Stimulated activated CD8-positive, alpha-beta memory T cell treated with anti-CD3 and anti-CD28 coated beads, Interleukin-4, amount 100 ng/mL, for 1 hour (primary cell): Measurements from ENCODE around the gene HTATIP2.
"Not testable (repeated sequence)": the region's sequence is repeated elsewhere in the genome, so short reads cannot be mapped to it uniquely, and the experiment has no call there.

Source experiments
- DNase-seq, 2 donors: peaks; one replicate each; pipeline ENCODE4 v3.0.0-alpha.2; 2020; ENCODE audit warnings: low read depth in 2 of 2, low spot score in 1 of 2

The HTATIP2 gene

DNA sequence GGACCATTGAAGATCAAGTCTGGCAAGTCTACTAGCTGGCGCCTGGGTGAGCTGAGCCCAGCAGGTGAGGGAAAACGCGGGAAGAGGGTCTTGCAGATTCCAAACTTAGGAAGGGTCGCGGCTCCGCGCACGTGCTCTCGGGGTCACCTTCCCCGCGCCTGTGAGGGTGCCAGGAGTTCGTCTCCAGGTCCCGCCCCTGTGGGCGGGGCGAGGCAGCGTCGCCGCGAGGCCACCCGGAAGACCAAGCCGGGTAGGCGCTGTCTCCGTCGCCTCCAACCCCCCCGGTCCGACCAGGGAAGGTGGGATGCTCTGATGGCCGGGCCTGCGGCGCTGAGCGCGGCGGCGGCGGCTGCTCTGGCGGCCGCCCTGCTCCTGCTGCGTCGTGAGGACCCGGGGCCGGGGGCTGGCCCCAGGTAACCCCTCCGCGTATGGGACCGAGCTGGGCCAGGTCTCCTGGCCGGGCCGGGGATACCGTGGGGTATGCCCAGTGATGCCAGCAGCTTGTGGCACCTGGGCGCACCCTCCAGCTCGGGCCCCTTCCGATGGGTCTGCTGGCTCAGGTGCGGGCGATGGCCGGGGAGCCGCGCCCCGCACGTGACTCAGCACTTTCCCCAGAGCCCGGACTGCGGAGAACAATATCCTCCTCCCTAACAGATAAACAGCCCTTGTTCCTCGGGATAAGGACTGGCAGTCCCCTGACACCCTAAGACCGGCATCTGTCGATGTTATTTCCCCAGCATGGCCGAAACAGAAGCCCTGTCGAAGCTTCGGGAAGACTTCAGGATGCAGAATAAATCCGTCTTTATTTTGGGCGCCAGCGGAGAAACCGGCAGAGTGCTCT lies at the start of gene HTATIP2:
Gene HTATIP2 (plus strand): TSS at position 215 of the 841 bp plus-strand sequence. CDS start 524 bp downstream, at position 739.
- DNase-seq, result peak; percentile 39 to 46

DNA sequence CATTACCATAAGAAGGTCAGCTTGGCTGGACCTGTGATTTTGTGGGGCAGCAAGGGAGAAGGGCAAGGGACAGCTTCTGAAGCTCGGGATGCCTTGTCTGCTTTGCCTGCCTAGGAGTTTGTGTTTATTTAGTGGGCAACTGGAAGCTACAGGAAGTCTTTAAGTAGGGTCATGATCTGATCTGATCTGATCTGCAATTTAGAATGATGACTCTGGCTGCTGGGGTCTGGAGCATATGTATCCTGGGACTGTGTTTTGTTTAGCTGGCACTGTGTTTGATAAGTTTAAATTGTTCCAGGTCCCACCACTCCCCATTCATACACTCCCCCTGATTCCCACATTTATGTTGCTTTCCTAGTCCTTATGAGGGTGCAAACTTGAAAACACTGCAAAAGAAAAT lies 47.7 kb upstream of the HTATIP2 start:
- no peak for DNase-seq

- no peak for DNase-seq
Measured at GRCh38 chr11:20321177-20321576, 42.3 kb upstream of the HTATIP2 start.

DNA sequence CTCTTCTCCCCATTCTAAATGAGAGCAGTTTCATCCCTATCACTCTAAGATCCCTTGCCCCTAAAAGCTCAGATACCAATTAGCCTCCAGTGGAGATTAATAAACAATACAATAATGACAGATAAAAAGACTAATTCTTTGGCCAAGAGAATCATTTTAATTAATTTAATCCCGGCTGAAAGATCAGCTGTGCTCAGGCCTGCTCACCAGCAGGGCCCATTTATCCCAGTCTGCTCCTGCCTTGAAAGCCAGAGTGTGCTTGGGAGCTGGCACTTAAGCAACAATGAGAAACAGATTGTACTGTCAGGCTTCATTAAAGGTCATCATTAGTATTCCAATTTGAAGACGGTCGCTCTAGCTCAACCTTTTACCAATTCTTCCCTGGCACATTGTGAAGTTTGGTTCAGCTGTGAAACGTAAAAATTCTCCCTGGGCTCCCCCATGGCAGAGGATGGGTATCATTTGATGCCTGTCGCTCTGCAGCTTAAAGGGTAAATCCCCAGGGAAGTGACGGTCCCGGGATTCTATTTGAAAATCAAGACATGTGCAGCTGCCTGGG lies 36.1 kb upstream of the HTATIP2 start:
- DNase-seq, result no peak

DNA sequence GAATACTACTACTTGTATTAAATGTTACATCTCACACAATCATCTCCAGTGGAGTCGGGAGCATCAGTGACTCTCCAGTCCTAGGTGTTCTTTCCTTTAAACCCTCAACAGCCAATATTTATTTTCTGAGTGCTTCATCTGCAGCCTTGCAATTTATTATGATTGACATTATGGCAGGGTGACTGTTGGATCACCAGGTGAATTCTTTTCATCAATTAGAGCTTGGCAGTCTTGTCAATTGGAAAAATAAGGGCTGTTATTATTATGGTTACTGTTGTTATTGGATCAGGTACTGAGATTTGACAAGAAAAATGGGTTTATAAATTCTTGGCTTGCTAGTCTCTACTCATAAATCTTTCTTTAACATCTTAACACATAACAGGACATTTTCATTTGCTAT lies 27.5 kb upstream of the HTATIP2 start:
- no peak for DNase-seq

DNA sequence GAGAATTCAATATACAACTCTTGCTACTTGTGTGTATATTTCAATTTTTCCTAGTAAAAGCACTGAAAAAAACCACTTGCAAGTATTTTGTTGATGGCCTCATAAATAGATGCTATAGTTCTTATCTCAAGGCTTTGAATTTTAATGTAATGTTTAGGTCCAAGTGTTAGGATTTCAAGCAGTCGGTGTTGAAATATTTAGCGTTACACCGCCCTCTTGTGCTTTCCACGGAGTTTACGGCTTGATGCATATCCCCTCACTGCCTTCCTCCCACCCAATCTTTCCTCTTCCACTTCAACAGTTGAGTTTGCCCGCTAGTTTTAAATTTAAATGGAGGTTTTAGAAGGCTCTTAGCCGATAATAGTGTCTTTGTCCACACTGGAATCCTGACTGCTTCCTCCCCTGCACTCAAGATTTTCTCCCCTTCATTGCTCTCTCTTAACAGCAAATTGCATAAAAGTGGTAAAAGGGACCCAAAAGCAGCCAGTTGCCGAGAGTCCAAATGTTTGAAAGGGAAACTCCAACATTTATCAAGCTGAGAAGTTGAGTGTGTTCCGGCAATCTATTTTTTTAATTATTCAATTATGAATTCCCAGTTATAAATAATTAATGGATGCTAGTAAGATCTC lies 25.9 kb upstream of the HTATIP2 start:
- no peak for DNase-seq

DNA sequence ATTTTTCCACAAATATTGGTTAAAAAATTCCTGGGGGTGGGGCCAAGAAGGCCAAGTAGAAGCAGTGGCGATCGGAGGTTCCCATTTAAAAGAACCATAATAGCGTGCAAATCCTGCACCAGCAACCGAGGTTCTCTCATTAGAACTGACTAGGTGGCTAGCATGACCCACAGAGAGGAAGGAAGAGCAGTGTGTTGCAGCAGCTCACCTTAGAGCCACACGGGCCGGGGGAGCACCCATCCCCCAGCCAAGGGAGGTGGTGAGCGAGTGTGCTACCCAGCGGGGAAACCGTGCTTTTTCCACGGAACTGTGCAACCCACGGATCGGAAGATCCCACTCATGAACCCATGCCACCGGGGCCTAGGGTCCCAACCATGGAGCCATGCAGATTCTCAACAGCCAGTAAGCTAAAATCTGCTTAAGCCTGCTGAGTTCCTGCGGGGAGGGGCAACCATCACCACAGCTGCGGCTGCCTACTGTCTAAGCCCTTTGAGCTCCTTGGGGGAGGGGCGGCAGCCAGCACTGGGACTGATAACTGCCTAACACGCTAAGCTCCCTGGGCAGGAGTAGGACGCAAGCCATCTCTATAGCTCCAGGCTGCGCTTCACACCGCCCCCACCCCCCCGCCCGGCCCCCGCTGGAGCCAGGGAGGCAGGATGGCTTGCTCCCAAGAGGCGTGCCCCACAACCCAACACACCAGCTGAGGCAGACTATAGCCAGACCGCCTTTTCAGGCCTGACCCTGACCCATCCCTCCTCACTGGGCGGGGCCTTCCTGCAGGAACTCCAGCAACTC lies 21.0 kb upstream of the HTATIP2 start:
- no peak for DNase-seq

- DNase-seq, result no peak
Measured at GRCh38 chr11:20351136-20351535, 12.4 kb upstream of the HTATIP2 start.

DNA sequence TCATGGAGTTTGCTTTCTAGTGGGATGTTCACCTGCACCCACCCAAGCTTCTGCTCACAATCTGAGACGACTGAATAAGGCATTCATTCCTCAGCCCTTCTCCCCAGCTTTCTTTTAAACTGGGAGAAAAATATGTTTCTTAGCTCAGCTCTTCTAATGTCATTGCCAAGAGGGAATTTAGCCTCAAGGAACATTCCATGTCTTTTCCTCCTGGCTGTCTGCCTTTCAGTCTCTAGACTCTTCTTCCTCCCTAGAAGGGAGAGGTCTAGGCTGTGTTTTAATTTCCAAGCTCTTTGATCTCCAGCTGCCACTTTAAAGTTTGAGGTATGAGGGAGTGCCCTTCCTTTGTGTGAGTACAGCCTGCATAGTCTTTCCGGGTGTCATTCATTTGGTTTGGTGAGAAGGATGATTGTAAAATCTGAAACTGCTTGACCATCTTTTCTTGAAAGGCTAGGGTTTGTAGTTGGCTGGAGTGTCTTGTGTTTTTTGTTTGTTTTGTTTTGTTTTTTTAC lies 11.7 kb upstream of the HTATIP2 start:
- DNase-seq, result no peak

- no peak for DNase-seq
Measured at GRCh38 chr11:20353829-20354434, 9.6 kb upstream of the HTATIP2 start.

- DNase-seq, result no peak
Measured at GRCh38 chr11:20355221-20356219, 8.0 kb upstream of the HTATIP2 start.

DNA sequence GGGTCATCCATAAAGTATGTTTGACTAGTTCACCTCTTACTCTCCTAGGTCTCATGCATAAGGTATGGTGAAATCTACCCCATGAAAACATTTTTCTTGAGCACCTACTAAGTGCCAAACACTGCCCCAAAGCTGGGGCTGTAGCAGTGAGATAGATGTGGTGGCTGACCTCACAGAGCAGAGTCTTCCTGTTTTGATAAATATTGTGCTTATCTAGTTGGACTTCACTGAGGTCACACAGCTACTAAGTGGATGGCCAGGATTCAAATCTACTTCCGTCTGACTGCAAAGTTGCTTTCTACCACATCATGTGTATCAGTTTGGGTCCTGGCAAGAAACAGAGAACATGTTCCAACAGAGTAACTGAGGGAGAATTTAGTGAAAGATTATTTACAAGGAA lies 6.4 kb upstream of the HTATIP2 start:
- DNase-seq, result no peak

DNA sequence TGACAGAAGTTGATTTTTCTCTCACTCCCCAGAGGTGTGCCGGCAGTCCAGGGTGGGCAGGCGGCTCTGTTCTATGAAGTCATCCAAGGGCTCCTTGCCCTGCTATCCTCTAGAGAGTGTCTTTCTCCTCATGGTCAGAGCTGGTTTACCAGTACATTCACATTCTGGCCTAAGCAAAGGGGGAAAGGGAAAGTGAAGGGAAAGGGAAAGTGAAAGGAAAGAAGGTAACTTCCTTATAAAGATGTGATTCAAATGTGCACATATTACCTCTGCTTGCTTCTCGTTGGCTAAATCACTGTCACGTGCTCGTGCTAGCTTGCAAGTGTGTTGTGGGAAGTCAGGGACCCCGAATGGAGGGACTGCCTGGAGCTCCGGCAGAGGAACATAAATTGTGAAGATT lies 2.9 kb upstream of the HTATIP2 start:
- DNase-seq, result no peak

DNA sequence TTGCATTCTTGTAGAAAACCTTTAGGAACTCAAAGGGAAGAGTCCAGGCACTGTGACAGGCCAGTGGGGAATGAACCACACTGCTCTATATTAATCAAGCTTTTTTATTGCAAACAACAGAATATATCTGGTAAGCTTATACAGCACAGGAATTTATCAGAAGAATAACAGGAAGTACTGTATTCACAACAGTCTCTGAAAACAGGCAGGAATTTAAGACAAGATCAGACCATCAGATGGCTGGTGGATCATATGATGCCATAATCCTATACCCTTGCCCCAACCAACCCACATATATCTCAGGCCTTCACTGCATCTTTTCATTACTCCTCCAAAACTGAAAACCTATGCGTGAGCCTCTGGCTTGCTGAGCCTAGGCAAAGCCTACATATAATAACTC lies 1.0 kb upstream of the HTATIP2 start:
- no peak for DNase-seq

GRCh38 chr11:20363149-20363499 lies 390 bp upstream of the HTATIP2 start:
- no peak for DNase-seq

DNA sequence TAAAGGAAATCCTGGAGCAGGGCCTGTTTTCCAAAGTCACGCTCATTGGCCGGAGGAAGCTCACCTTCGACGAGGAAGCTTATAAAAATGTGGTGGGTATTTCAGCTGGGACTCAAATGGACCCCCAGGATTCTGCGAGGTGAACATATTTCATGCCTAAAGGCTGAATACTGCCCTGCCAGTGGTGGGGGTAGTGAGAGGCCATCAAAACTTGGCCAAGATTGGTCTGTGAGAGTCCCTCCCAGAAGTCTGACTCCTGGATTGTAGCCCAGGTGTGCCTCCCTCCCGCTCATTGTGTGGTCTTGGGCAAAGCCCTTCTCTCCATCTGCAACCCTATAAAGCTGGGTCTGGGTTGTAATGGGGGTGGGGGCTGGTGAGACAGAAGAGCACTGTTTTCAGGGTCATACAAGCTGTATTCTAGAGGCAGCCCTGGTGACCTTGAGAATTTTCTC lies 853 bp downstream of the HTATIP2 start:
- no peak for DNase-seq

GRCh38 chr11:20365465-20365864 lies 2.0 kb downstream of the HTATIP2 start:
- DNase-seq, result not testable (repeated sequence)

GRCh38 chr11:20367313-20367948 lies 3.9 kb downstream of the HTATIP2 start:
- DNase-seq, result no peak

DNA sequence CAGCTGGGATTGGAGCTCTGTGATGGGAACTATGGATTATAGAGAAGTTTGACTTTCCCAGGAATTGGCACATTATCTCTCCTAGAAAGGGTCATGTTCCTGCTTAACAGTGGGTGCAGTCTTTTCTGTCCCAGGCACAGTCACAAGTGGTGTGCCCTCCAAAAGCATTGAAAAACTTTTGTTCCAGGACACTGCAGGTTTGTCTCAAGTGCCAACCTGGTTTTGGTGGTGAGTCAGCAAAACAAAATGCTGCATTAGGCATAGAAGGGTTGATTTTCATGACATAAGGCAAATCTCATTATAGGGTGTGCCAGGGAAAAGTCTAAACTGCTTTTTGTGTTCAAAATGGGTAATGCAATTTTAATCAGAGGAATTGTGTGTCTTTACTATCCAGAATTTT lies 4.9 kb downstream of the HTATIP2 start:
- no peak for DNase-seq
